Liver (tissue), 9 donors: ENCODE data around the gene SOBP. TPM values are rescaled to one million over a fixed set of nuclear protein-coding genes. Genes with fewer than 3 reads are reported as not detected.

Experiments used
- DNase-seq: peaks from one replicate; pipeline ENCODE4 v3.0.0-alpha.2; 2017; ENCODE audit warnings: low spot score
- H3K27ac ChIP-seq, 2 donors: one replicate each; pipeline ENCODE4 v1.7.0; 2013; ENCODE audit warnings: inconsistent platforms in 2 of 2, low read length in 2 of 2, control low read depth in 1 of 2, low read depth in 1 of 2, mild to moderate bottlenecking in 1 of 2
- H3K27me3 ChIP-seq, 4 donors: one replicate each; pipeline versions ENCODE4 v1.6.1 to v1.7.0; 2013; ENCODE audit warnings: low read length in 3 of 4, inconsistent platforms in 1 of 4, mild to moderate bottlenecking in 1 of 4, moderate library complexity in 1 of 4; ENCODE audit not compliant: control insufficient read depth in 4 of 4, insufficient read depth in 4 of 4
- H3K36me3 ChIP-seq, 4 donors: one replicate each; pipeline versions ENCODE4 v1.6.1 to v1.7.0; 2013; ENCODE audit warnings: low read length in 3 of 4, mild to moderate bottlenecking in 3 of 4, low read depth in 1 of 4, moderate library complexity in 1 of 4; ENCODE audit not compliant: control insufficient read depth in 4 of 4, insufficient read depth in 3 of 4
- H3K4me1 ChIP-seq, 4 donors: one replicate each; pipeline versions ENCODE4 v1.6.1 to v1.7.0; 2013; ENCODE audit warnings: low read length in 3 of 4, mild to moderate bottlenecking in 3 of 4, moderate library complexity in 1 of 4; ENCODE audit not compliant: control insufficient read depth in 4 of 4, insufficient read depth in 4 of 4
- H3K4me3 ChIP-seq, 3 donors: one replicate each; pipeline versions ENCODE4 v1.6.1 to v1.7.0; 2013; ENCODE audit warnings: low read length in 3 of 3, control low read depth in 1 of 3, low read depth in 1 of 3, mild to moderate bottlenecking in 1 of 3
- H3K9ac ChIP-seq, 2 donors: one replicate each; pipeline ENCODE4 v1.7.0; 2013; ENCODE audit warnings: low read length in 2 of 2, mild to moderate bottlenecking in 2 of 2, moderate library complexity in 2 of 2, control low read depth in 1 of 2, low read depth in 1 of 2
- H3K9me3 ChIP-seq, 4 donors: one replicate each; pipeline versions ENCODE4 v1.6.1 to v1.7.0; 2013; ENCODE audit warnings: low read length in 3 of 4; ENCODE audit not compliant: control insufficient read depth in 4 of 4
- ATF3 ChIP-seq: IDR thresholded peaks from 2 replicates; pipeline ENCODE4 v1.6.1; 2016; ENCODE audit warnings: antibody characterized with exemption
- CTCF ChIP-seq: fragments of 150-350 bp; IDR thresholded peaks from 2 replicates; pipeline ENCODE4 v1.5.1; 2017; ENCODE audit warnings: improper control_type of control experiment, low read depth, low read length; ENCODE audit not compliant: missing input control
- EGR1 ChIP-seq, 2 donors: IDR thresholded peaks; 2 replicates each; pipeline ENCODE4 v1.6.1; 2016 to 2018; ENCODE audit warnings: antibody characterized with exemption in 2 of 2, low read depth in 2 of 2
- FOXA1 ChIP-seq: IDR thresholded peaks from 2 replicates; pipeline ENCODE4 v1.6.1; 2016; ENCODE audit warnings: antibody characterized with exemption
- FOXA2 ChIP-seq: IDR thresholded peaks from 2 replicates; pipeline ENCODE4 v1.6.1; 2016; ENCODE audit warnings: antibody characterized with exemption
- GABPA ChIP-seq, 2 donors: IDR thresholded peaks in 1 of 2; conservative IDR thresholded peaks in 1 of 2; 2 replicates each; pipeline ENCODE4 v1.6.1; 2016; ENCODE audit warnings: antibody characterized with exemption in 2 of 2, mild to moderate bottlenecking in 1 of 2, moderate library complexity in 1 of 2
- HNF4A ChIP-seq, 2 donors: conservative IDR thresholded peaks; 2 replicates each; pipeline ENCODE4 v1.6.1; 2016; ENCODE audit warnings: antibody characterized with exemption in 2 of 2, mild to moderate bottlenecking in 2 of 2
- HNF4G ChIP-seq: IDR thresholded peaks from 2 replicates; pipeline ENCODE4 v1.6.1; 2016; ENCODE audit warnings: antibody characterized with exemption
- JUND ChIP-seq, 2 donors: IDR thresholded peaks; 2 replicates each; pipeline ENCODE4 v1.6.1; 2016; ENCODE audit warnings: antibody characterized with exemption in 2 of 2
- MAX ChIP-seq: IDR thresholded peaks from 2 replicates; pipeline ENCODE4 v1.6.1; 2016; ENCODE audit warnings: antibody characterized with exemption
- NR2F2 ChIP-seq: IDR thresholded peaks from 2 replicates; pipeline ENCODE4 v1.6.1; 2016; ENCODE audit warnings: antibody characterized with exemption
- RAD21 ChIP-seq, 2 donors: IDR thresholded peaks; 2 replicates each; pipeline ENCODE4 v1.6.1; 2016; ENCODE audit warnings: antibody characterized with exemption in 2 of 2, mild to moderate bottlenecking in 2 of 2
- REST ChIP-seq: IDR thresholded peaks from 2 replicates; pipeline ENCODE4 v1.6.1; 2016; ENCODE audit warnings: antibody characterized with exemption, mild to moderate bottlenecking
- RXRA ChIP-seq, 2 donors: IDR thresholded peaks; 2 replicates each; pipeline ENCODE4 v1.6.1; 2017 to 2018; ENCODE audit warnings: antibody characterized with exemption in 2 of 2, mild to moderate bottlenecking in 1 of 2
- SP1 ChIP-seq: IDR thresholded peaks from 2 replicates; pipeline ENCODE4 v1.6.1; 2018; ENCODE audit warnings: antibody characterized with exemption, mild to moderate bottlenecking
- TAF1 ChIP-seq: conservative IDR thresholded peaks from 2 replicates; pipeline ENCODE4 v1.6.1; 2016; ENCODE audit warnings: antibody characterized with exemption, mild to moderate bottlenecking
- YY1 ChIP-seq: IDR thresholded peaks from 2 replicates; pipeline ENCODE4 v1.6.1; 2016; ENCODE audit warnings: antibody characterized with exemption, mild to moderate bottlenecking
- ZBTB33 ChIP-seq: IDR thresholded peaks from 2 replicates; pipeline ENCODE4 v1.6.1; 2016; ENCODE audit warnings: antibody characterized with exemption
- WGBS: extraction: QIAGEN DNeasy Blood & Tissue Kit; methylation state at CpG from one replicate; pipeline ENCODE4 v1.1.7; 2013; 5-methylcytosine and 5-hydroxymethylcytosine counted together
- polyA plus RNA-seq, 2 donors: library from polyadenylated mRNA; stranded (reverse) in 1 of 2; unstranded in 1 of 2; fragments of 200-250 nt in 1 of 2; fragments of >200 nt in 1 of 2; fragmentation: Nextera tagmentation in 1 of 2; extraction: Ambion mirVana in 1 of 2; gene quantifications; one replicate each; pipeline versions ENCODE4 v1.2.1 to v1.2.3, GENCODE V29; 2013 to 2015
- total RNA-seq, 2 donors: library from RNA; depleted of rRNA; stranded (reverse); fragments of >200 nt; gene quantifications; one replicate each; pipeline ENCODE4 v1.2.3, GENCODE V29; 2014
- donor health status: healthy.
- donor health status: healthy.
- donor health status: healthy.
- donor health status: healthy.
- donor health status: healthy.

Gene SOBP
- total and polyA plus RNA-seq, 4 donors: 0.99 to 5.4 (median 1.9) TPM

GRCh38 chr6:107624541-107624940 is 134.6 kb downstream of the SOBP start:
- 89% methylated on average over 1 of the region's 1 CpG for WGBS
- TF ChIP-seq RXRA (IDR thresholded peaks at IDR 0.05) (no peak), JUND (IDR thresholded peaks at IDR 0.05) (no peak), TAF1 (no peak), FOXA2 (no peak), RAD21 (IDR thresholded peaks at IDR 0.05) (no peak), CTCF (no peak), YY1 (no peak), MAX (no peak), ATF3 (no peak), SP1 (no peak), NR2F2 (no peak), HNF4A (conservative IDR thresholded peaks at IDR 0.05) (no peak), HNF4G (no peak), EGR1 (IDR thresholded peaks at IDR 0.05; ENCODE audit: low read depth in 2 of 2) (no peak)
- Histone ChIP-seq H3K9me3 (no peaks in the 10 kb centered on the region), H3K9ac (no peak overlapping the region), H3K36me3 (no peaks in the 10 kb centered on the region), H3K4me1 (no peaks in the 10 kb centered on the region), H3K27ac (no peak overlapping the region), H3K27me3 (no peaks in the 10 kb centered on the region), H3K4me3 (no peak overlapping the region)
- DNase-seq: no peak

DNA sequence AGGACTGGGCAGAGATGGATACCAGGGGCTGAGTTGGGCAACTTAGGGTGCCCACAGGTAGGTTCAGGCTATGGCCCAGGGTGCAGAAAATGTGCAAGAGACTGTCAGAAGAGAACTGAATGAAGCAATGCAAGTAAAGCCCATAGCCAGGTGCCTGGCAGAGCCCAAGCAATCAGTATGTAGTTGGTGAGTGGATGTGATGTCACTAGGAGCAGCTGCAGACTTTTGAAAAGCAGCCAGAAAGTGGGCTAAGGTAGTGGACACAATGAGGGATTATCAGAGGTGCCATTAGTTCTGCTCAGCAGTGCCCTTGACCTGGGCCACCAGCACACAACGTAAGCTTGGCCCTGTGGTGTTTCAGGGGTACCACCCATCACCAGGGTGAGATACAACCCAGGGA is 135.3 kb downstream of the SOBP start:
- Histone ChIP-seq H3K27ac (no peak overlapping the region), H3K4me1 (no peaks in the 10 kb centered on the region), H3K27me3 (no peaks in the 10 kb centered on the region), H3K9me3 (no peaks in the 10 kb centered on the region), H3K9ac (no peak overlapping the region), H3K4me3 (no peak overlapping the region), H3K36me3 (no peaks in the 10 kb centered on the region)
- no peak for DNase-seq
- no peak for TF ChIP-seq GABPA (IDR thresholded peaks at IDR 0.05 in 1 of 2, conservative IDR thresholded peaks at IDR 0.05 in 1 of 2)
- TF ChIP-seq JUND (IDR thresholded peaks at IDR 0.05): no peak
- no peak for TF ChIP-seq TAF1
- no peak for TF ChIP-seq ATF3
- TF ChIP-seq HNF4A (conservative IDR thresholded peaks at IDR 0.05): no peak
- TF ChIP-seq EGR1 (IDR thresholded peaks at IDR 0.05; ENCODE audit: low read depth in 2 of 2): no peak
- TF ChIP-seq NR2F2: no peak
- TF ChIP-seq SP1: no peak
- TF ChIP-seq MAX: no peak
- no peak for TF ChIP-seq FOXA1
- TF ChIP-seq REST: no peak
- no peak for TF ChIP-seq HNF4G
- TF ChIP-seq ZBTB33: no peak
- no peak for TF ChIP-seq FOXA2
- 86% methylated on average over 1 of the region's 1 CpG for WGBS
